Adrenal gland (tissue), 5 donors: ENCODE measurements around the gene TMED10.

Experiments used
- POLR2A ChIP-seq, 2 donors: fragments of 450-650 bp; IDR thresholded peaks; one replicate each; pipeline ENCODE4 v1.6.1; 2017; ENCODE audit warnings: antibody characterized with exemption in 2 of 2, mild to moderate bottlenecking in 2 of 2, moderate library complexity in 1 of 2
- TF ChIP-seq, protein P1 (sequence below), 6 experiments: fragments of 450-650 bp in 4 of 6; fragments of 200-600 bp in 2 of 6; sonication (generic) in 1 of 6; IDR thresholded peaks; 1 replicate in 5 of 6; 2 replicates in 1 of 6; pipeline versions ENCODE4 v1.5.1 to v1.8.0; 2016 to 2021; ENCODE audit warnings: antibody characterized with exemption in 6 of 6, mild to moderate bottlenecking in 2 of 6, moderate library complexity in 1 of 6
- donor health status: DM: no; HTN: no; CAD: no.

DNA sequence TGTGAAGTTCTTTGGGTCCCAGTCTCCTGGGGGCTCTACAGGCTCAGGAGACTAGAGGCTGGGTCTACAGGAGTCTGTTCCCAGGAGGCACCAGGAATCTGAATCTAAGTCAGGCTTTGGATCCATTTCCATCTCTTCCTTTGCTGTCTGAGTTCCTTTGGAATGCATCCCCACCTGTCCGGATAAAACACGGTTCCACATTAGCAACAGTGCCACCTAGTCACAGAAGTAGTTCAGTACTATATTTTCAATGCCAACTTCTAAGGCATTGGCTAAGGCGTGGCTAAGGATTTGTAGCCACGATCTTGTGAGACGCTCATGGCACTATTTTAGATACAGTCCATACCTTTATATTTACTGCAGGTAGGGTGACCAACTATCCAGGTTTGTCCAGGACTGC, 91.9 kb downstream of the TMED10 start:
- TF ChIP-seq POLR2A (IDR thresholded peaks at IDR 0.05): no peak
- TF ChIP-seq, protein P1, sequence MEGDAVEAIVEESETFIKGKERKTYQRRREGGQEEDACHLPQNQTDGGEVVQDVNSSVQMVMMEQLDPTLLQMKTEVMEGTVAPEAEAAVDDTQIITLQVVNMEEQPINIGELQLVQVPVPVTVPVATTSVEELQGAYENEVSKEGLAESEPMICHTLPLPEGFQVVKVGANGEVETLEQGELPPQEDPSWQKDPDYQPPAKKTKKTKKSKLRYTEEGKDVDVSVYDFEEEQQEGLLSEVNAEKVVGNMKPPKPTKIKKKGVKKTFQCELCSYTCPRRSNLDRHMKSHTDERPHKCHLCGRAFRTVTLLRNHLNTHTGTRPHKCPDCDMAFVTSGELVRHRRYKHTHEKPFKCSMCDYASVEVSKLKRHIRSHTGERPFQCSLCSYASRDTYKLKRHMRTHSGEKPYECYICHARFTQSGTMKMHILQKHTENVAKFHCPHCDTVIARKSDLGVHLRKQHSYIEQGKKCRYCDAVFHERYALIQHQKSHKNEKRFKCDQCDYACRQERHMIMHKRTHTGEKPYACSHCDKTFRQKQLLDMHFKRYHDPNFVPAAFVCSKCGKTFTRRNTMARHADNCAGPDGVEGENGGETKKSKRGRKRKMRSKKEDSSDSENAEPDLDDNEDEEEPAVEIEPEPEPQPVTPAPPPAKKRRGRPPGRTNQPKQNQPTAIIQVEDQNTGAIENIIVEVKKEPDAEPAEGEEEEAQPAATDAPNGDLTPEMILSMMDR (IDR thresholded peaks at IDR 0.05): peak in 1 of 6 experiments; percentile 29
